Esophagus squamous epithelium (tissue), 5 donors: Measurements from ENCODE around the gene MYL2. TPM values are rescaled to one million over a fixed set of nuclear protein-coding genes. Genes with fewer than 3 reads are reported as not detected.

Source experiments
- DNase-seq: peaks from one replicate; lab custom pipeline; 2025; lab: John Stamatoyannopoulos, UW
- H3K27ac ChIP-seq, 4 donors: fragments of 200-600 bp; sonication (generic); one replicate each; pipeline ENCODE4 v1.5.1; 2016 to 2019; ENCODE audit warnings: mild to moderate bottlenecking in 1 of 4
- H3K27me3 ChIP-seq, 4 donors: fragments of 200-600 bp; sonication (generic); 1 replicate in 3 of 4; 2 replicates in 1 of 4; pipeline versions ENCODE4 v1.5.1 to v1.6.0; 2017 to 2021; ENCODE audit warnings: antibody characterized with exemption in 1 of 4
- H3K36me3 ChIP-seq, 3 donors: fragments of 200-600 bp; sonication (generic); one replicate each; pipeline ENCODE4 v1.5.1; 2016 to 2019
- H3K4me1 ChIP-seq, 3 donors: fragments of 200-600 bp; sonication (generic); one replicate each; pipeline ENCODE4 v1.5.1; 2017 to 2019
- H3K4me3 ChIP-seq, 4 donors: fragments of 200-600 bp; sonication (generic); 1 replicate in 3 of 4; 2 replicates in 1 of 4; pipeline ENCODE4 v1.5.1; 2016 to 2019; ENCODE audit warnings: mild to moderate bottlenecking in 2 of 4, moderate library complexity in 1 of 4
- H3K9me3 ChIP-seq, 3 donors: fragments of 200-600 bp; sonication (generic); one replicate each; pipeline ENCODE4 v1.5.1; 2016 to 2019
- POLR2A ChIP-seq, 4 donors: fragments of 450-650 bp; IDR thresholded peaks; one replicate each; pipeline ENCODE4 v1.6.1; 2017; ENCODE audit warnings: antibody characterized with exemption in 4 of 4, mild to moderate bottlenecking in 4 of 4, moderate library complexity in 3 of 4
- WGBS, 2 donors: methylation state at CpG; one replicate each; pipeline ENCODE4 v1.1.5; 2018; 5-methylcytosine and 5-hydroxymethylcytosine counted together
- intact Hi-C: fragments of 100-400 bp; cut with DNase I; formaldehyde crosslinking; loops from one replicate; pipeline ENCODE4 v1.15.0; 2022
- total RNA-seq, 4 donors: library from RNA; depleted of rRNA; stranded (reverse); fragments of >200 nt; gene quantifications; one replicate each; pipeline ENCODE4 v1.1.0, GENCODE V29; 2016
- TF ChIP-seq, protein P1 (sequence below), 6 experiments: fragments of 450-650 bp in 4 of 6; fragments of 200-600 bp in 2 of 6; sonication (generic) in 2 of 6; IDR thresholded peaks; one replicate each; pipeline ENCODE4 v1.5.1; 2016 to 2019; ENCODE audit warnings: antibody characterized with exemption in 6 of 6, mild to moderate bottlenecking in 4 of 6, moderate library complexity in 4 of 6
- donor health status: DM: yes; HTN: yes; CAD: no.

Gene MYL2
- total RNA-seq, 4 donors from 2014 or later, result not detected

- Histone ChIP-seq H3K4me3 (no peak overlapping the region), H3K9me3 (peaks cover 0 to 7% (median 6%) of the 10 kb centered on the region in 3 donors), H3K27me3 (peaks cover 0 to 49% (median 0%) of the 10 kb centered on the region in 4 donors), H3K27ac (no peak overlapping the region), H3K4me1 (peaks cover 0 to 13% (median 0%) of the 10 kb centered on the region in 3 donors), H3K36me3 (no peaks in the 10 kb centered on the region)
- intact Hi-C loops, result no loop called here
- DNase-seq, result no peak
- TF ChIP-seq, protein P1, sequence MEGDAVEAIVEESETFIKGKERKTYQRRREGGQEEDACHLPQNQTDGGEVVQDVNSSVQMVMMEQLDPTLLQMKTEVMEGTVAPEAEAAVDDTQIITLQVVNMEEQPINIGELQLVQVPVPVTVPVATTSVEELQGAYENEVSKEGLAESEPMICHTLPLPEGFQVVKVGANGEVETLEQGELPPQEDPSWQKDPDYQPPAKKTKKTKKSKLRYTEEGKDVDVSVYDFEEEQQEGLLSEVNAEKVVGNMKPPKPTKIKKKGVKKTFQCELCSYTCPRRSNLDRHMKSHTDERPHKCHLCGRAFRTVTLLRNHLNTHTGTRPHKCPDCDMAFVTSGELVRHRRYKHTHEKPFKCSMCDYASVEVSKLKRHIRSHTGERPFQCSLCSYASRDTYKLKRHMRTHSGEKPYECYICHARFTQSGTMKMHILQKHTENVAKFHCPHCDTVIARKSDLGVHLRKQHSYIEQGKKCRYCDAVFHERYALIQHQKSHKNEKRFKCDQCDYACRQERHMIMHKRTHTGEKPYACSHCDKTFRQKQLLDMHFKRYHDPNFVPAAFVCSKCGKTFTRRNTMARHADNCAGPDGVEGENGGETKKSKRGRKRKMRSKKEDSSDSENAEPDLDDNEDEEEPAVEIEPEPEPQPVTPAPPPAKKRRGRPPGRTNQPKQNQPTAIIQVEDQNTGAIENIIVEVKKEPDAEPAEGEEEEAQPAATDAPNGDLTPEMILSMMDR (IDR thresholded peaks at IDR 0.05), result no peak
- TF ChIP-seq POLR2A (IDR thresholded peaks at IDR 0.05), result no peak
- 60% methylated on average over 2 of the region's 7 CpGs; no CpG with 5 or more reads in 1 of the 2 donors for WGBS, 2 donors
Measured at GRCh38 chr12:110940933-110941332, 20.6 kb upstream of the MYL2 start.

DNA sequence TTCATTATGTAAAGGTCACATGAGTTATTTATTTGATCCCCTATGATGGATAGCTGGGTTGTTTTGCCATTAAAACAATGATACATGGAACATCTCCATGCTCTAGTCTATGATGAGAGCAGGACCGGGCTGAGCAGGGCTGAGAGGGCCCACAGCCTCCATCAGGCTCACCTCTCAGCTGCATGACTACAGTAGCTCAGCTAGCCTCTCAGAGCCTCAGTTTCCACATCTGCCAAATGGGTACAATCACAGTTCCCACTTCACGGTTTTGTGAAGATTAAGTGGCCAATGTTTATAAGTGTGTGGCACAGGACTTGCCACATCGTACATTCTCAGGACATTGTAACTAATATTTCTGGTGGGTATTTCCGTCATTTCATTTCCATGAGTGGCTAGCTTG lies 19.9 kb upstream of the MYL2 start:
- TF ChIP-seq, protein P1 (IDR thresholded peaks at IDR 0.05), result no peak
- TF ChIP-seq POLR2A (IDR thresholded peaks at IDR 0.05), result no peak
- Histone ChIP-seq H3K36me3 (no peaks in the 10 kb centered on the region), H3K27me3 (peaks cover 0 to 55% (median 0%) of the 10 kb centered on the region in 4 donors), H3K4me3 (no peak overlapping the region), H3K9me3 (peaks cover 0 to under 1% (median 0%) of the 10 kb centered on the region in 3 donors), H3K27ac (no peak overlapping the region), H3K4me1 (peaks cover 0 to 16% (median 0%) of the 10 kb centered on the region in 3 donors)
- intact Hi-C loops, result no loop called here
- 72 to 85% methylated on average over 4 of the region's 4 CpGs for WGBS, 2 donors
- DNase-seq, result no peak

- Histone ChIP-seq H3K9me3 (no peaks in the 10 kb centered on the region), H3K27ac (no peak overlapping the region), H3K36me3 (no peaks in the 10 kb centered on the region), H3K4me1 (peaks cover 0 to 27% (median 0%) of the 10 kb centered on the region in 3 donors), H3K27me3 (peaks cover 0 to 76% (median 0%) of the 10 kb centered on the region in 4 donors), H3K4me3 (no peak overlapping the region)
- 6 to 7% methylated on average over 4 to 17 of the region's 21 CpGs for WGBS, 2 donors
- TF ChIP-seq, protein P1 (IDR thresholded peaks at IDR 0.05), result peak; percentile 81 to 93 (median 88)
- no peak for TF ChIP-seq POLR2A (IDR thresholded peaks at IDR 0.05)
- intact Hi-C loops, result no loop called here
- no peak for DNase-seq
Measured at GRCh38 chr12:110937104-110937641, 16.8 kb upstream of the MYL2 start.

- H3K27ac ChIP-seq, result no peak overlapping the region
- WGBS, 2 donors, result 32 to 39% methylated on average over 13 of the region's 13 CpGs
- H3K4me1 ChIP-seq, result peaks cover 0 to 27% (median 0%) of the 10 kb centered on the region in 3 donors
- no peaks in the 10 kb centered on the region for H3K9me3 ChIP-seq
- peaks cover 0 to 82% (median 0%) of the 10 kb centered on the region in 4 donors for H3K27me3 ChIP-seq
- H3K4me3 ChIP-seq, result no peak overlapping the region
- H3K36me3 ChIP-seq, result no peaks in the 10 kb centered on the region
- TF ChIP-seq, protein P1 (IDR thresholded peaks at IDR 0.05), result no peak
- no peak for TF ChIP-seq POLR2A (IDR thresholded peaks at IDR 0.05)
- intact Hi-C loops, result no loop called here
- no peak for DNase-seq
Measured at GRCh38 chr12:110936367-110937103, 16.2 kb upstream of the MYL2 start.

GRCh38 chr12:110935588-110935987 lies 15.2 kb upstream of the MYL2 start:
- H3K4me1 ChIP-seq, result peaks cover 0 to 27% (median 0%) of the 10 kb centered on the region in 3 donors
- no peak overlapping the region for H3K27ac ChIP-seq
- DNase-seq, result no peak
- no peaks in the 10 kb centered on the region for H3K9me3 ChIP-seq
- no peaks in the 10 kb centered on the region for H3K36me3 ChIP-seq
- H3K4me3 ChIP-seq, result no peak overlapping the region
- TF ChIP-seq, protein P1 (IDR thresholded peaks at IDR 0.05), result no peak
- no peak for TF ChIP-seq POLR2A (IDR thresholded peaks at IDR 0.05)
- intact Hi-C loops, result no loop called here
- peaks cover 0 to 82% (median 0%) of the 10 kb centered on the region in 4 donors for H3K27me3 ChIP-seq
- WGBS, 2 donors, result 83 to 84% methylated on average over 4 of the region's 4 CpGs
